Caco-2 (cell line): ENCODE measurements around the gene KLK7. TPM values are rescaled to one million over a fixed set of nuclear protein-coding genes. Genes with fewer than 3 reads are reported as not detected.

Source experiments
- BruUV-seq: library from RNA; stranded (reverse); fragments of 400-500 nt; replicated peaks from 2 replicates; lab custom pipeline; 2021; lab: Mats Ljungman, UMichigan
- CTCF ChIA-PET: fragments of 300-600 bp; sonication (Branson Sonifier 250); formaldehyde crosslinking; loops from one replicate; lab custom pipeline; 2022; ENCODE audit warnings: antibody characterized with exemption; lab: Charles Lee
- POLR2A ChIA-PET: fragments of 300-600 bp; sonication (Branson Sonifier 250); formaldehyde crosslinking; loops from one replicate; lab custom pipeline; 2022; ENCODE audit warnings: antibody characterized with exemption; lab: Charles Lee
- DNase-seq, 2 experiments: peaks; one replicate each; pipeline versions ENCODE4 v3.0.0 to v3.0.0-alpha.2; 2020 to 2022
- H3K27me3 ChIP-seq: replicated peaks from 2 replicates; pipeline ENCODE4 v1.6.0; 2011; ENCODE audit warnings: low read length; ENCODE audit not compliant: control insufficient read depth, insufficient read depth
- H3K36me3 ChIP-seq: 2 replicates; pipeline ENCODE4 v1.5.1; 2011; ENCODE audit warnings: low read length; ENCODE audit not compliant: control insufficient read depth, insufficient read depth
- H3K4me1 ChIP-seq: fragments of 250-450 bp; sonication (Bioruptor Pico); 2 replicates; pipeline ENCODE4 v1.5.1; 2020; ENCODE audit warnings: mild to moderate bottlenecking
- H3K4me3 ChIP-seq: 2 replicates; pipeline ENCODE4 v1.5.1; 2011; ENCODE audit warnings: low read depth, mild to moderate bottlenecking, control low read depth, low read length
- H3K9me3 ChIP-seq: fragments of 250-450 bp; sonication (Bioruptor Pico); 2 replicates; pipeline ENCODE4 v1.5.1; 2020; ENCODE audit warnings: mild to moderate bottlenecking, moderate library complexity
- H3K27ac Mint-ChIP-seq: one replicate; pipeline ENCODE4 v1.8.0; 2022; ENCODE audit warnings: mixed read lengths; ENCODE audit not compliant: unreplicated experiment
- H3K27me3 Mint-ChIP-seq: one replicate; pipeline ENCODE4 v1.8.0; 2022; ENCODE audit warnings: mixed read lengths; ENCODE audit not compliant: insufficient read depth, unreplicated experiment
- H3K36me3 Mint-ChIP-seq: one replicate; pipeline ENCODE4 v1.8.0; 2022; ENCODE audit warnings: mild to moderate bottlenecking, mixed read lengths; ENCODE audit not compliant: insufficient read depth, unreplicated experiment
- H3K4me1 Mint-ChIP-seq: one replicate; pipeline ENCODE4 v1.8.0; 2022; ENCODE audit warnings: low read depth, mixed read lengths; ENCODE audit not compliant: unreplicated experiment
- H3K4me3 Mint-ChIP-seq: one replicate; pipeline ENCODE4 v1.8.0; 2022; ENCODE audit warnings: mild to moderate bottlenecking, moderate library complexity, mixed read lengths; ENCODE audit not compliant: unreplicated experiment
- H3K9me3 Mint-ChIP-seq: one replicate; pipeline ENCODE4 v1.8.0; 2022; ENCODE audit warnings: mixed read lengths; ENCODE audit not compliant: unreplicated experiment
- CTCF ChIP-seq, 2 experiments: fragments of 200-600 bp in 1 of 2; IDR thresholded peaks; 1 replicate in 1 of 2; 2 replicates in 1 of 2; pipeline versions ENCODE4 v1.5.1 to v1.8.0; 2011 to 2022; ENCODE audit warnings: antibody characterized with exemption in 1 of 2, control low read depth in 1 of 2, inconsistent platforms in 1 of 2, low read depth in 1 of 2, low read length in 1 of 2, mild to moderate bottlenecking in 1 of 2, moderate library complexity in 1 of 2; ENCODE audit not compliant: insufficient read depth in 1 of 2, severe bottlenecking in 1 of 2, unreplicated experiment in 1 of 2
- intact Hi-C: fragments of 100-400 bp; cut with micrococcal nuclease; formaldehyde crosslinking; loops from one replicate; pipeline ENCODE4 v1.10.0; 2022; ENCODE audit not compliant: unreplicated experiment
- total RNA-seq: library from RNA; stranded (reverse); gene quantifications from 2 replicates; pipeline ENCODE4 v1.2.3, GENCODE V29; 2022

Gene KLK7
- total RNA-seq, 1 experiment from 2014 or later: not detected

- Mint-ChIP-seq H3K27ac (no peak overlapping the region), H3K4me1 (peaks cover 7% of the 10 kb centered on the region), H3K27me3 (peaks cover 9% of the 10 kb centered on the region), H3K9me3 (no peaks in the 10 kb centered on the region), H3K36me3 (no peaks in the 10 kb centered on the region), H3K4me3 (no peak overlapping the region)
- POLR2A ChIA-PET: no interaction called here
- intact Hi-C loops: no loop called here
- CTCF ChIA-PET: no interaction called here
- TF ChIP-seq CTCF (IDR thresholded peaks at IDR 0.05; ENCODE audit: insufficient read depth in 1 of 2, low read depth in 1 of 2, low read length in 1 of 2, severe bottlenecking in 1 of 2, unreplicated experiment in 1 of 2): no peak
- no peaks in the 10 kb centered on the region for H3K9me3 ChIP-seq
- no peaks in the 10 kb centered on the region for H3K36me3 ChIP-seq
- BruUV-seq: no TSS peak
- no peak for DNase-seq
- no peaks in the 10 kb centered on the region for H3K27me3 ChIP-seq
- no peak overlapping the region for H3K4me3 ChIP-seq
- peaks cover 14% of the 10 kb centered on the region; the same call in 1 of the 2 replicates for H3K4me1 ChIP-seq
These were observed 4.0 kb downstream of the KLK7 start for GRCh38 chr19:50979758-50980157.

- peaks cover 7% of the 10 kb centered on the region for H3K4me1 Mint-ChIP-seq
These were observed 4.8 kb downstream of the KLK7 start for GRCh38 chr19:50978772-50979390.

GRCh38 chr19:50977626-50978025 lies 6.1 kb downstream of the KLK7 start:
- ChIA-PET CTCF (no interaction called here), POLR2A (no interaction called here)
- intact Hi-C loops: no loop called here
- Mint-ChIP-seq H3K4me3 (no peak overlapping the region), H3K4me1 (peaks cover 7% of the 10 kb centered on the region), H3K27me3 (peaks cover 9% of the 10 kb centered on the region), H3K9me3 (no peaks in the 10 kb centered on the region), H3K36me3 (peaks cover 5% of the 10 kb centered on the region), H3K27ac (no peak overlapping the region)
- no peak for DNase-seq
- BruUV-seq: no TSS peak
- TF ChIP-seq CTCF (IDR thresholded peaks at IDR 0.05; ENCODE audit: insufficient read depth in 1 of 2, low read depth in 1 of 2, low read length in 1 of 2, severe bottlenecking in 1 of 2, unreplicated experiment in 1 of 2): no peak
- Histone ChIP-seq H3K4me3 (no peak overlapping the region), H3K27me3 (no peaks in the 10 kb centered on the region), H3K9me3 (no peaks in the 10 kb centered on the region), H3K4me1 (peaks cover 14% of the 10 kb centered on the region; the same call in 1 of the 2 replicates), H3K36me3 (no peaks in the 10 kb centered on the region)

More at GRCh38 chr19:50978772-50979390, 4.8 kb downstream of the KLK7 start:
- TF ChIP-seq CTCF (IDR thresholded peaks at IDR 0.05; ENCODE audit: insufficient read depth in 1 of 2, low read depth in 1 of 2, low read length in 1 of 2, severe bottlenecking in 1 of 2, unreplicated experiment in 1 of 2): no peak
- H3K27ac Mint-ChIP-seq: peak overlapping the region; percentile 14
- H3K36me3 Mint-ChIP-seq: no peaks in the 10 kb centered on the region
- no peaks in the 10 kb centered on the region for H3K9me3 Mint-ChIP-seq
- peaks cover 9% of the 10 kb centered on the region for H3K27me3 Mint-ChIP-seq
- POLR2A ChIA-PET: no interaction called here
- H3K4me3 Mint-ChIP-seq: no peak overlapping the region
- Histone ChIP-seq H3K4me3 (no peak overlapping the region), H3K27me3 (no peaks in the 10 kb centered on the region), H3K36me3 (no peaks in the 10 kb centered on the region), H3K4me1 (peaks cover 14% of the 10 kb centered on the region; the same call in 1 of the 2 replicates), H3K9me3 (no peaks in the 10 kb centered on the region)
- intact Hi-C loops: no loop called here
- no peak for DNase-seq
- CTCF ChIA-PET: no interaction called here
- BruUV-seq: no TSS peak
